ENCODE data around the gene PGLYRP2. TPM values are rescaled to one million over a fixed set of nuclear protein-coding genes. Genes with fewer than 3 reads are reported as not detected.

Gene PGLYRP2
- total RNA-seq, 1 experiment from 2014 or later, result not detected

- intact Hi-C loops (cut with micrococcal nuclease), result no loop called here
- no peaks in the 10 kb centered on the region for H3K9me2 ChIP-seq (ENCODE audit: insufficient read depth)
- H3K4me2 ChIP-seq (ENCODE audit: low read length), result peak within 1 kb of the TSS; percentile 76
- peak; percentile 92 for ATAC-seq
- H3K27ac ChIP-seq (ENCODE audit: low read depth, low read length), result peak within 1 kb of the TSS; percentile 48; the same call in 1 of the 2 replicates
- peaks cover 0 to 23% of the 10 kb centered on the region in 2 experiments; a peak in 3 of 4 replicates for H3K4me1 ChIP-seq (ENCODE audit: control insufficient read depth in 1 of 2, insufficient read depth in 2 of 2, low read length in 2 of 2)
- H4K20me1 ChIP-seq (ENCODE audit: insufficient read depth), result no peaks in the 10 kb centered on the region
- H3K9me3 ChIP-seq (ENCODE audit: control insufficient read depth in 1 of 2, insufficient read depth in 1 of 2, low read depth in 1 of 2, low read length in 2 of 2), result no peaks in the 10 kb centered on the region
- RAD21 ChIA-PET (ENCODE audit: low non-redundant PET in 1 of 2, low total read pairs in 2 of 2, uncharacterized antibody in 2 of 2, unreplicated experiment in 2 of 2), result no interaction called here
- no peaks in the 10 kb centered on the region for H3K36me3 ChIP-seq (ENCODE audit: control insufficient read depth in 1 of 2, insufficient read depth in 2 of 2, low read length in 2 of 2)
- DNase-seq (ENCODE audit: low read depth, low spot score), result no peak
- H2AFZ ChIP-seq (ENCODE audit: low read depth, low read length, poor library complexity, severe bottlenecking), result peak within 1 kb of the TSS; percentile 54
- peak within 1 kb of the TSS; percentile 40 to 60 for H3K4me3 ChIP-seq (replicated peaks in 1 of 2; ENCODE audit: low read depth in 1 of 2, low read length in 2 of 2)
- CTCF ChIA-PET, result no interaction called here
- TF ChIP-seq POLR2AphosphoS5 (IDR thresholded peaks at IDR 0.05; ENCODE audit: low read depth, low read length), result peak; percentile 32; the same call in 1 of the 2 replicates
- peak; percentile 48; the same call in 1 of the 2 replicates for TF ChIP-seq EGR1 (IDR thresholded peaks at IDR 0.05; ENCODE audit: low read depth)
- no peak for TF ChIP-seq YY1 (IDR thresholded peaks at IDR 0.05; ENCODE audit: extremely low read depth, insufficient replicate concordance, low read depth, low read length)
- H3K9ac ChIP-seq (ENCODE audit: low read length), result peak within 1 kb of the TSS; percentile 51
- POLR2A ChIA-PET, result no interaction called here
- BruUV-seq (replicated peaks), result no TSS peak
- H3K79me2 ChIP-seq (ENCODE audit: insufficient read depth, low read length), result no peaks in the 10 kb centered on the region
- H3K27me3 ChIP-seq (ENCODE audit: insufficient read depth, low read length), result no peaks in the 10 kb centered on the region
These were observed 28.9 kb upstream of the PGLYRP2 start, which contains the start of gene CYP4F22 for GRCh38 chr19:15508035-15508710. Gene CYP4F22 (plus strand): TSS chr19:15508525. CDS start chr19:15525337, 16,812 bp downstream.

- Histone ChIP-seq H4K20me1 (ENCODE audit: insufficient read depth) (no peaks in the 10 kb centered on the region), H3K9me3 (ENCODE audit: control insufficient read depth in 1 of 2, insufficient read depth in 1 of 2, low read depth in 1 of 2, low read length in 2 of 2) (no peaks in the 10 kb centered on the region), H3K9me2 (ENCODE audit: insufficient read depth) (no peaks in the 10 kb centered on the region), H2AFZ (ENCODE audit: low read depth, low read length, poor library complexity, severe bottlenecking) (no peak overlapping the region), H3K36me3 (ENCODE audit: control insufficient read depth in 1 of 2, insufficient read depth in 2 of 2, low read length in 2 of 2) (no peaks in the 10 kb centered on the region), H3K27ac (ENCODE audit: low read depth, low read length) (no peak overlapping the region), H3K4me3 (replicated peaks in 1 of 2; ENCODE audit: low read depth in 1 of 2, low read length in 2 of 2) (peak overlapping the region in 1 of 2 experiments; percentile 60; a peak in 1 of 4 replicates), H3K27me3 (ENCODE audit: insufficient read depth, low read length) (no peaks in the 10 kb centered on the region), H3K4me1 (ENCODE audit: control insufficient read depth in 1 of 2, insufficient read depth in 2 of 2, low read length in 2 of 2) (peaks cover 0 to 23% of the 10 kb centered on the region in 2 experiments; a peak in 3 of 4 replicates), H3K4me2 (ENCODE audit: low read length) (peak overlapping the region; percentile 76), H3K79me2 (ENCODE audit: insufficient read depth, low read length) (no peaks in the 10 kb centered on the region), H3K9ac (ENCODE audit: low read length) (no peak overlapping the region)
- no TSS peak for BruUV-seq (replicated peaks)
- DNase-seq (ENCODE audit: low read depth, low spot score) (no peak), ATAC-seq (peak; percentile 8; the same call in 1 of the 2 replicates)
- ChIA-PET RAD21 (ENCODE audit: low non-redundant PET in 1 of 2, low total read pairs in 2 of 2, uncharacterized antibody in 2 of 2, unreplicated experiment in 2 of 2) (no interaction called here), POLR2A (no interaction called here), CTCF (no interaction called here)
- intact Hi-C loops (cut with micrococcal nuclease), result no loop called here
- TF ChIP-seq JUND (IDR thresholded peaks at IDR 0.05), result no peak
- TF ChIP-seq SRF (IDR thresholded peaks at IDR 0.05; ENCODE audit: low read depth), result no peak
- TF ChIP-seq ZNF274 (IDR thresholded peaks at IDR 0.05; ENCODE audit: low read depth, low read length), result no peak
- TF ChIP-seq FOSL1 (IDR thresholded peaks at IDR 0.05; ENCODE audit: low read depth), result no peak
- no peak for TF ChIP-seq YY1 (IDR thresholded peaks at IDR 0.05; ENCODE audit: extremely low read depth, insufficient replicate concordance, low read depth, low read length)
- TF ChIP-seq SIN3A (IDR thresholded peaks at IDR 0.05; ENCODE audit: low read depth), result no peak
- no peak for TF ChIP-seq CBX3 (IDR thresholded peaks at IDR 0.05; ENCODE audit: low read depth)
- TF ChIP-seq, protein P1, sequence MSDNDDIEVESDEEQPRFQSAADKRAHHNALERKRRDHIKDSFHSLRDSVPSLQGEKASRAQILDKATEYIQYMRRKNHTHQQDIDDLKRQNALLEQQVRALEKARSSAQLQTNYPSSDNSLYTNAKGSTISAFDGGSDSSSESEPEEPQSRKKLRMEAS (IDR thresholded peaks at IDR 0.05), result no peak
- no peak for TF ChIP-seq TCF7L2 (IDR thresholded peaks at IDR 0.05; ENCODE audit: borderline replicate concordance, extremely low read depth, insufficient read depth, insufficient read length)
These were observed 28.1 kb upstream of the PGLYRP2 start for GRCh38 chr19:15507068-15508034.
